Measurements from ENCODE around the gene COL15A1.
A peak's percentile ranks its signal among the peaks of the same experiment; 100 is the strongest.

Gene COL15A1

DNA sequence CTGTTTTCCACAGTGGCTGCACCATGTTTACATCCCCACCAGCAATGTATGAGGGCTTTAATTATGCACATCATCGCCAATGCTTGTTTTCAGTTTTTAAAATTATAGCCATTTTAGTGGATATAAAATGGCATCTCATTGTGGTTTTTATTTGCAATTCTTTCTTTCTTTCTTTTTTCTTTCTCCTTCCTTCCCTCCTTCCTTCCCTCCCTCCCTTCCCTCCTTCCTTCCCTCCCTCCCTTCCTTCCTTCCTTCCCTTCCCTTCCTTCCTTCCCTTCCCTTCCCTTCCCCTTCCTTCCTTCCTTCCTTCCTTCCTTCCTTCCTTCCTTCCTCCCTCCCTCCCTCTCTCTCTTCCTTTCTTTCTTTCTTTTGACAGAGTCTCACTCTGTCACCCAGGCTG is 6.6 kb downstream of the COL15A1 start:
- DNase-seq = no peak

DNA sequence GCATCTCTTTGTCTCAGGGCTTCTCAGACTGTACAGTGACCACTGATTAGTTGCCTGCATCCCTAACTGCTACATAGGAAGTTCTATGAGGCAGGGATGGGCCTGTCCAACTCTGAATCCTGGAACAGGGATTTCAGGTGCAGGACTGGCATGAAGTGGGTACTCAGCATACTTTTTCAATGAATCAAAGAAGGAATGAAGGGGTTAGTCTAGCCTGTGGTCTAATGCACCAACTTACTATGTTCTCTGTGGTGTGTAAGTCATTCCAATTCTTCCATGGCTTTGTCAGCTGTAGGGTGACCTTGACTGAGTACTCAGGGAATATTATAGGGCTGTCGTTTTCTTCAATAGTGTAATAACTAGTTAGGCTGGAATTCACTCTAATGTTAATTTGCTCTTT is 8.3 kb downstream of the COL15A1 start:
- DNase-seq = no peak

DNA sequence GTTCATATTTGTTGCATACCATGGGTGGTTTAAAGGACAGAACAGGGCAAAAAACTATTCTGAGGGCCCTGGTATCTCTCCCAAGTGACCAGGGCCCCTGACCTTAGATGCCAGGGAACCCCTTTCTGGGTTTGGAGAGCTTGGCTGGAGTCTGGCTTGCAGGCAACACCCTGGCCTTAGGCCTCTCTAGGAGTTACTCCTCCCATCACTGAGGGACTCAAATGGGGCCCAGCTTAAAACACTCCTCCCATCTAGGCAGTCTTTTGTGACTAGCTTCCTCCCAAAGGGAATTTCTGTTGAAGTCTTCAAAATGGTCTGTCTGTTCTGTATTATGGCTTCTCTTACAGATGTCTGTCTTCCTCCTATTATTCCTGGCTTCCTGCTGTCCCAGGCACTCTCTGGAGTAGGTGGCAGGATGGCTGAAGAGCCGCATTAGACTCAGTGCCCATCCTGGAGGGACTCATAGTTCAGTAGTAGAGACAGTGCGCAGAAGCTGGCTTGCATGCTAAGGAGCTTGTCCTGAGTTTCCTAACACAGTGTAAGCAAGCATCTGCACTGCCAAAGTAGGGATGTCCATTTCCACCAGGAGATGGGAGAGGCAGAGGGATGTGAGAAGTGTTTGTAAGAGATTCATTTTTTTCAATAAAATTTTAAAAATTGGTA is 10.0 kb downstream of the COL15A1 start:
- DNase-seq = no peak

DNA sequence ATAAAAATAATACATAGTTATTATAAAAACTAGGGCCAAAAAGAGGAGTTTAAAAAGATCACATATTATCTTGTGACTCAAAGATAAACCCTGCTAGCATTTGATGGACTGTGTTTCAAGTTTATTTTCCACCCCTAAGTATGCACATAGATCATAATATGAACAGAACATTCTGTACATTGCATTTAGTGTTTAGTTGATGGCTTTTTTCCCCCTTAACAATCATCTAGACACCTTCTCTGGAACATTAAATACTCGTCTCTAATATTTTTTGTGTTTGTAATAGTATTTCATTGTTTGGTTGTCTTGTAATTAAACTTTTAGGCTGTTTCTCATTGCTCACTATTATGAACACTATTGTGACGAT is 10.5 kb downstream of the COL15A1 start:
- no peak for DNase-seq

DNA sequence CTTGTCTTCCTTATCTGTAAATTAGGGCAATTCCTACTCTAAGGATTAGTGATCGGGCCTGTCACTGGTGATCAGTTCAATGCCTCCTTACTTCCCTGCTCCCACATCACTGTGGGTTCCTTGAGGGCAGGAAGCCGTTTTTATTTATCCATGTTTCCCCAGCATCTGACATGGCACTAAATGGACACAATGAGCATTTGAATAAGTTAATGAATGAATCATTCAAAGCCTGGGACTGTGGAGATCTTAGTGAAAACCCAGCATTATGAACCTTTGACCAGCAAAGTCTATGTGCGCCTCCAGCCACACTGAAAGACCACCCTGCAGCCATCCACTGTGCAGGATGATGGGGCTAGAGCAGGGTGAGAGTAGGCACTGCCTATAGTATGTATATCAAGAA is 11.6 kb downstream of the COL15A1 start:
- no peak for DNase-seq

DNA sequence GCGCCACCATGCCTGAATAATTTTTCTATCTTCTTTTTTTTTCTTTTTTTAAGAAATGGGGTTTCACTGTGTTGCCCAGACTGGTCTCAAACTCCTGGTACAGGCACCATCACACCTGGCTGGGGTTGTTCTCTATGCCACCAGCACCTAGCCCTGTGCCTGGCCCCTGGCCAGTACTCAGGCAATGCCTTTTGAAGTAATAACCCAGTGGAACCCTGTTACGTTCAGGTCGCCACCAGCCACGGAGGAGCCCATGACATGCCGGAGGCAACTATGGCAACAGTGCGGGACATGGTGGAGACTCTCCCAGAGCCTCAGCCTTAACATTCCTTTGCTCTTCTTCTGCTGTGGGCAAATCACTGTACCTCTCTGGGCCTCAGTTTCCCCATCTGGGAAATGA is 14.1 kb downstream of the COL15A1 start:
- no peak for DNase-seq

DNA sequence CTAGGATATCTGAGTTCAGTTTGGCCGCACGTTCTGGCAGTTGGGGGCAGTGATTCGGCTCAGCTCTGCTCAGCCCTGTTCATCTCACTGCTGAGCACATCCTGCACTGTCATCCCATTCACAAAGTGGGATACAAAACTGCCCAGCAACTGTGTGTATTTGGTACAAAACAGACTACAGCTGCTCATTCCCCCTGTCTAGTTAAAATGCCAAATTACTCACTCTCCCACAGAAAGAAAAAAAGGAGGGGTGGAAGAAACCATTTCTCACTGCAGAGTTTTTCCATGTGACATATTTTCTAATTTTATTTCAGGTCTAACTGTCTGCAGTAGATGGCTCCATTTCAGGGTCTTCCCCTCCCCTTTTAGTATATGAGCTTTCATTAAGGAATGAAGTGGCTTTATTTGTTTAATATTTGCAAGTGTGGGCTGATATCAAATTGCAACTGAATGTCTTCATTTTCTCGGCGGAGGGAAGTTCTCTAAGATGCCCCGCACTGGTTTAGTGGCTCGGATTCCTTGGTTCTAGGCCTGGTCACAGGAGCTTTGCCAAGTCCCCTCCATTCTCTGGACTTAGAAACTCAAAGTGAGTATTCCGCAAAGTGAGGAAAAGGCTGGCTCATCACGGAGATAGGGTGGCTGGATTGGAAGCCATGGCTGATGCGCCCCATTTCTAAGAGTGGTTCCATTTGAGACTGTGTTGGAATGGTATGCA is 14.7 kb downstream of the COL15A1 start:
- no peak for DNase-seq

DNA sequence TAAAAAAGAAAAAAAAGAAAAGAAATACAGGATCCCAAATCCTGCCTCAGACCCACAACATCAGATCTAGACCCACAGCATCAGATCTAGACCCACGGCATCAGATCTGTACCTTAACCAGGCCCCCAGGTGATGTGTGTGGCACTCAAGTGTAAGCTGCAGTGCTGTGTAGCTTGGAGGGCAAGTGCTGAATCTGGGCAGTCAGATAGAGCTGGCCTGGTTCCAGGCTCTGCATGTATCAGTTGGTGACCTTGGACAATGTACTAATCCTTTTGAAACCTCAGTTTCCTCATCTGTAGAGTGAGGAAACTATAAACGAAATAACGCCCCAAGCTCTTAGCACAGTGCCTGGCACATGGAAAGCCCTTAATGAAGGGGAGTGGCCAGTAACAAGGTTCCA is 16.7 kb downstream of the COL15A1 start:
- DNase-seq = no peak

DNA sequence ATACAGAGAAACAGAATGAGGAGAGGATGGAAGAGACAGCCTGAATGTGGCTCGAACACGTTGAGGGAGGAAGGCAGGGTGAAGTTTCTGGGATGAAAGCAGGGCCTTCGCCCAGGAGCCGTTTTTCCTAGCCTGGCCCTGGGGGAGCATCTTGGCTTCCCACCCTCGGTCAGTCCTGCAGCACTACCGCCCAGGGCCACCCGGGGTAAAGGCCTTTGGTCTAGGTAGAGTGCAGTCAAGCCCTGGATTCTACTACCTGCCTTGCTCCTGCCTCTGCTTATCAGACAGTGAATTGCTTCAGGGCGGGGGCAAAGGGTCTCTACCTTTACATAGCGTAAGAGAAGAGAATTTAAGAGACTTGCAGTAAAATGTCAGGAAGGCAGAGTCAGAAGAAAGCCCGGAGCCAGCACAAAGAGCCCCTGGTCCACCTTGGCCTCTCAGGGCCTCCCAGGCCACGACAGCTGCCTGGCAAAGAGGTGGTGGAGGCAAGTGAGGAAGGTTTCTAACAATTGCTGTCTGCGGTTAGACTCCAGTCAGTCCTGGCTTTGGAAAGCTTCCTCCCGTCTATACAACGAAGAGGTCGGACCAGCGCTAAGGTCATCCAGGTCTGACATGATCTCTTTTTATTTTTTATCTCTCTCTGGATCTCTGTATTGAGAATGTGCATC is 17.9 kb downstream of the COL15A1 start:
- DNase-seq = no peak

DNA sequence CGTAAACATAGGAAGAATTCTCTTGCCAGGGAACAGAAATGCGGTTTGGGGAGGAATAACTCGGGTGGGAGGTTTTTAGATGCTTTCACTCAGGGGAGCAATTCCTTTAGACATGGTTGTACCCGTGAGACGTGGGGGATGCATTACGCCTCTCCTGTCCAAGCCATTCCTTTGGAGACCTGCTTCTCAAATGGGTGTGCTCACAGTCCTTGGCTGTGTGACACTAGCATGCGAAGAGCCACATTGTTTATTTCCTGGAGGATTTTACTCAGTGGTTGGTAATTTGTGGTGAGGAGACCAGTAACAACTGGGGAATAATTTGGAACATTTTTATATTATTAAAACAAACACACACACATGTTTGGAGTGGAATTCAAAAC is 18.5 kb downstream of the COL15A1 start:
- no peak for DNase-seq

DNA sequence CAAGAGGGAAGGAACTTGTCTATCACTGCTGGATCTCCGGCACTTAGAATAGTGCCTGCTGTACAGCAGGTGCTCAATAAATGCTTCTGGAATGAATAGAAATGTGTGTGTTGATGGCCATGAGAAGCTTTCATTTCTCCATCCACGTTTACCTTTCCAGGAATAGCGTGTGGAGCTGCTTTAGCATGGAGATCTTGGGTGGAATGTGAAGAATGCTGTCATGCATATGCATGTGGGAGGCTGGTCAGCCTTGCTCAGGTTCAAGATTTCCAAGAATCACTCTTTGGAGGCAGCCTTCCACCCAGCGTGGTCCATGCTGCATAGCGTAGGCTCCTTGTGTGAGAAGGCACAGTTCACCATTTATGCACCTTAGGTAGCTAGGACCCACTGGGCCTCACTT is 19.2 kb downstream of the COL15A1 start:
- DNase-seq = no peak

DNA sequence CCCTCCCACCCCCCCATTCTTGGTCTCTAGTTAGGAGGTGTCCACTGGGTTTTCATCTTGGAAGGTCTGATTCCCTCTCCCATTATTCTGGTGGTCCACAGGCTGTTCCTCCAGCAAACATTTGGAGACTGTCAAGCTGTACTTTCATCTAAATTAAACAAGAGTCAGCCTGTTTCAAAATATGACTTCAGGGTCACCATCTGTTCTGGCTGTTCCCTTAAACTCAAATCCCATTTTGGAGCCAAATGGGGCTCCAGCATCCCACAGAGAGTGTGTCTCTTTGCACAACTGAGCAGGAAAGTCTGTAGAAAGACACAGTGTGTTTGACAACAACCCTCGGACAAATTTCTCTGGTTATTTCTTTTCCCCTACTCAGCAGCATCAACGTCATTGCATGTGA is 20.5 kb downstream of the COL15A1 start:
- DNase-seq = no peak

DNA sequence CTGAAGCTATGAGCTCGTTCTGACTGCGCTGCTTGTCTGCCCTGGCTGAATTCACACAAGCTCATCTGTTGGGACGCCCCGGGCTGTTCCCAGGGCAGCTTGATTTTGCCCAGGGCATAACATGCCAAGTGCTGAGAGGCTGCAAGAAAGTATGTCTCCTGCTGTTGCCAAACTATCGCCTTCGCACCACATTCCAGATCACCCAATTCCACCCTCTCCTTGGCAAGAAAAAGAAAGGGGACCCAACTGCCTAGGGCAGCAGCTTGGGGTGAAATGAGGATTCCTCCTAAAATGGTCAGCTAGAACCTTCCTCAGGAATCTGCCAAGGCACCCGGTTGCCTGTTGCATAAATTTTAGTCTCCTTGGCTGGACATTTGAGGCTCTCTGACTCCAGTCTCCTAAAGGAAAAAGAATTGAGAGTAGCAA is 21.2 kb downstream of the COL15A1 start:
- no peak for DNase-seq

DNA sequence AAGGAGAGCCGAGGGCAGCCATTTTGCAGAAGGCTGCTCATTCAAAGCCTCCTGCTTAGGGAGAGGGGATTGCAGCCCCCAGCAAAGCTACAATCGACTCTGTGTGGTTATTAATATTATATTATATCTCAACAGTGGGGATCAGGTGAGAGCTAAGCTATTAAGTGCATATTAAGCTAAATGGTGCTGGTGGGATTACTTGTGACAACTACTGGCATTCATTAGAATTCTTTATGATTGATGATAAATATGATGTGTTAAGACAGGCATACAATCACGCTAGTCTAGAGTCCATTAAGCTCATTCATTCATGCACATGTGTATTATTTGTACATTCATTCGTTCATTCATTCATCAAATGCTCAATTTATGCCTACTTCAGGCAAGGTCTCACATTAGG is 23.0 kb downstream of the COL15A1 start:
- DNase-seq = no peak

DNA sequence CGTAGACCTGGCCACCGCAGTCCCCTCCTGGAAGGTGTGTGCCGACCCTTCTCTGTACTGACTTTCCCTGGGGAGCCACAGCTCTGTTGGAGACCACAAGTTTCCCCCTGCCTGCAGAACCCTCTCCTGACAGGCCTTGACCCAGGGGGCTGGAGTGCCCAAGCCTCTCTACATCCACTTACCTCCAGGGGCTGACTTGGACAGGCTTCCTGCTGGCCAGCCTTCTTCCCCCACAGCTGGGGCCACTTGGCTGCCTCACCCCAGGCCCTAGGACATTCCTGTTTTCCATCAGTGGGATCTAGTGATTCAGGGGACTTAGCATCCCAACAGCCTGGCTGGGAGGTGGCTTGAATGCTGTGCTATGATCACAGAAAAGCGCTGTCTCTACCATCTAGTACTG is 23.6 kb downstream of the COL15A1 start:
- no peak for DNase-seq

DNA sequence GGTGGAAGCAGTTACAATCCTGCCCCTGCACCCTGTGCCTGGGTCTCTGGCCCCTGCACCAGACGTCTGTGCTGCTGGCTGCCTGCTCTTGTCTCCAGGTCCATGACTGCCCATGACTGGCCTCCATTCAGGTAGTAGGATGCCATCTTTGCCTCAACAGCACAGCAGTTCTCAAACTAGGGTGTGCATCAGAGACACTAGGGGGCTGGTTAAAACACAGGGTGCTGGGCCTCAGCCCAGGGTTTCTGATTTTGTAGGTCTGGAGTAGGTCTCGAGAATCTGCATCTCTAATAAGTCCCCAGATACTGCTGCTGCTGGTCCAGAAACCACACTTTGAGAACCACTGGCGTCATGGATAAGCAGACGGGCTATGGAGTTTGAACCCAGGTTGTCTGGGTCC is 24.0 kb downstream of the COL15A1 start:
- DNase-seq = no peak

DNA sequence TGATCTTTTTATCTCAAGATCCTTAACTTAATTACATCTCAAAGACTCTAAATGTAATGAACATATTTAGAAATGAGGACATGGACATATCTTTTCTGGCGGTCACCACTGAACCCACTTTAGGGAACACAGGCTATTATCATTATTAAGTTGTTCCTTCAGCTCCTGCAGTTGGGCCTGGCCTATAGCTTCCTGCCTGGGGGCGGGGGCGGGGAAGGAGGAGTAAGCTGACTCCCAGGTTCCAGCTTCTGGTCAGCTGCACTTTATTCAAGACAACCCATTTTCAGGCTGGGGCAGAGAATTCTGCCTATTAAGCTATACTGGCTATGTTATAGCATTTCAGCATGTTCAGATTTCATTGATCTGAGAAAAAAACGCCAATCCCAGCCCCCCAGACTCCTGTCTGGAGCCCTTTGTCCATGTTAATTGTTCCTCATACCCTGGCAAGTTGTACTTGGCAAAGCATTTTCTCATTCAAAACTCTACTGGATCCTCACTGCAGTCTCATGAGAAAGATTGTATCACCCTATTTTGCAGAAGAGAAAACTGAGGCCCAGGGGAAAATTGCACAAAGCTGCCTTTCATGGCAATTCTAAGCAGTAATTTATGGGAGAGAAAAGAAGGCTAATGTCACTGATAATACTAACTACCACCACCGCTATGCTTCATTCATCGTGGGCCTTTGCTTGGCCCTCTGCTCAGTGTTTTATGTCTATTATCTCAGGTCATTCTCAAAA is 25.1 kb downstream of the COL15A1 start:
- DNase-seq = no peak

DNA sequence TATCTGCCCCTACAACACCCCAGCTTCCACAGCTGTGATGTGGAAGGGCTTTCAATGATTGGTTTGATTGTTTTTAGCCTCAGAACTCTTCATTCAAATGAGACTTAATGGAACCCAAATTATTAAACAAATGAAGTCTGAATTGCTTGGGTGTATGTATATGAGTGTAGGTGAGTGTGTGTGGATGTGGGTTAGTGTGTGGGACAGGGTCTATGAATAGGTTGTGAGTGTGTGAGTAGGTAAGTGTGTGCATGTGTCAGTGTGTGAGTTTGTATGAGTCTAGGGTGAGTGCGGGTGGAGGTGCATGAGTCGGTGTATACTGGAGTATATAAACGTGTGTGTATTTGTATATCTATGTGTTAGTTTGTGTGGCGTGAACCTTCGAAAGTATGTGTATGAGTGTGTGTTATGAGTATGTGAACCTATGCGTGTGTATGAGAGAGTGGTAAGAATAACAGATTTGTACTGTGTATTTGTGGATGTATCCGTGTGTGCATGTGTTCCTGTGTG is 26.9 kb downstream of the COL15A1 start:
- no peak for DNase-seq

DNA sequence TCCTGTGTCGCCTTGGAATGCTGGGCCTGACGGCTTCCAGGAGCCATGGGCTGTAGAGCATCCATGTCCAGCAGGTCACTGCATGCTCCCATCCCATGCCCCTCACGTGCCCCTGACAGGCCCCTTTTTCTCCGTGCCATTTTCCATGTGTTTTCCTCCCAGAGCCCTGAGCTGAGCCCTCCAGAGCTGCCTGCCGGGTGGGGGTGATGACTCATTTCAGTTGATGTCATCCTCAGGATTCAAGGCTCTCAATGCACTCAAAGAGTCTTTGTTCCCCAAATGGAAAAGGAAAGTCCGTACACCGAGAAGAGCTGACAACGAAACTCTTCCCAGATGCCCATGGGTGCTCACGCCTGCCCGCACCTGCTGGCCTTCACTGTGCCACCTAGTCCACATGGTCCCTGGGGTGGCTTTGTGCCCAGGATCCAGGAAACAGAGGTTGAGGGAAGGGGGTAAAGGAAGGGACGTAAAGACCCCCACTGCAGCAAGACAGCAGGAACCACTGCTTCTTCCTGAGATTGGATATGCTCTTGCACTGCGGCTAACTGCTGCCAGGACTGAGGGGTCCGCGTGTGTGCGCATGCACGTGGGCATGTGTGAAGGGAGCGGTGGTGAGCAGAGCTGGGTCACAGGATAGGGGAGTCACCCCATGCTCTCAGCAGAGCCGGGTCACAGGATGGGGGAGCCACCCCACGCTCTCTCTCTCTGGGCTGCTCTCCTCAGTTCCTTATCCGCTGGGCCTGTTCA is 27.6 kb downstream of the COL15A1 start:
- peak in 1 of 2 donors; percentile 41 for DNase-seq

DNA sequence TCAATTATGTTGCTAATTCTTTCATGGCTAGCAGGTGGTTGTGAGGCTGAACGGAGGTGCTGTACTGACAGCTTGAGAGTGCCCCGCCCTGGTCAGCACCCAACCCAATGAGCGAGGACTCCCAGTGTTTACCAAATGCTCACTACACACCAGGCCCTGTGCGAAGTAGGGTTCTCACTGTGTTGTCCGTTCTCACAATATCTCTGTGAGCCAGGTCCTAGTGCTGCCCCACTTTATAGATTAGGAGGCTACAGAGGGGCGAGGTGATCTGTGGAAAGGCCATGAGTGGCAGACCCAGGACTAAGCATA is 28.2 kb downstream of the COL15A1 start:
- no peak for DNase-seq

DNA sequence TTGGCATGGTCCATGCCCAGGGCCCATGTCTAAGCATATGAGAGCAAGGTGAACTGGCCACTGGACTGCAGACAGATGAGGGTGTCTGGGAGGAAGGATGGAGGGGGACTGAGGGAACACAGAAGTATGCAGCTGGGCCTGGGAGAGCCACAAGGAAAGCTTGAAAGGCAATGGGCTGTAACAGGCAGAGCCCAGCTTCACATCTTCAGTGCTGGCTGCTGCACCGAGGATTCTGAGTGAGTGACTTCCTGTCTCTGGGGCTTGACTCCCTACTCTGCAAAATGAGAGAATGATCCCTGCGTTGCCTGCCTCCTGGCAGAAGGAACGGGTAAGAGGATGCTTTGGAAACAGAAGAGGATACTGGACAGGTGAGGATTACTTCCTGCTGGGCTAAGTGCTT is 29.0 kb downstream of the COL15A1 start:
- DNase-seq = no peak

DNA sequence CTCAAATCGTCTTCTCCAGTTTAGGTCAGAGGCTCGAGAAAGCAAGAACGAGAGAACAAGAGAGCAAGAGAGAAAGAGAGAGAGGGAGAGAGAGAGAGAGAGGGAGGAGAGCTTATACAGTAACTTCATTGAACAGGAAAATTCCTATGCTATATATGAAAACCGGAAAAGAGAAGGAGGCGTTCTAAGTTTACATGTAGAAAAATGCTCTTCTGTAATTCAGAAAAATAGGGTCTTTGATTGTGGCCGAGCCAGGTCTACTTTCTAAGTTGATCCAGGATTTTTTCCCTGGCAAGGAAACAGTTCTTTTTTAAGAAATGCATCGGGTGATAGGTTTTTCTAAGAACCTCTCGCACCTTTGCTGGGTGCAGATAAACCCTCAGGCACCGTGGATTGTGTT is 29.5 kb downstream of the COL15A1 start:
- no peak for DNase-seq

DNA sequence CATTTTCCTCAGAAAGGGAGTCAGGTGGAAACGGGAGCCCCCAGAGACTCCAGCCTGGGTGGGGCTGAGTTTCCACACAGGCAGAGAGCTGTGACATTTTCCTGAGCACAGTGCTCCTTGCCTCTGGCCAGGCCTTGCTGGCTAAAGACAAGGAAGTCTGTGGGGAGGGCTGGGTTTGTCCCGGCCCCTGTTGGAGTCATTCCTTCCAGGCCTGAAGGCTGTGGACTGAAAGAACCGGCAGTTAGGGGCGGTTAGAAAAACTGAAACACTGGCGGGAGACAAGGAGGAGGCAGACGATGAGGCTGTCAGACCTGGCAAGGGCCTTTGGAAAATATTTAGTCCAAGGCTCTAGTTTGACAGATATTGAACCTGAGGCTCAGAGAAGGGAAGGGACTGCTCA is 29.9 kb downstream of the COL15A1 start:
- DNase-seq = no peak

All from inflammatory macrophage (primary cell).